ENCODE measurements around the gene KIF5C. TPM values are rescaled to one million over a fixed set of nuclear protein-coding genes. Genes with fewer than 3 reads are reported as not detected.

Gene KIF5C
- polyA plus RNA-seq, 1 experiment, result 0.17 TPM

GRCh38 chr2:148913061-148913460 lies 38.0 kb downstream of the KIF5C start:
- H3K27me3 ChIP-seq (ENCODE audit: control insufficient read depth, insufficient read depth, low read length), result no peaks in the 10 kb centered on the region
- H3K36me3 ChIP-seq (ENCODE audit: control insufficient read depth, insufficient read depth, low read length), result no peaks in the 10 kb centered on the region
- ChIA-PET CTCF (interaction anchor here (1.1 kb wide), 1 partner anchor 15 kb away, joined by 4 read pairs; no protein-coding TSS in a partner anchor), POLR2A (no interaction called here)
- TF ChIP-seq CTCF (IDR thresholded peaks at IDR 0.05; ENCODE audit: insufficient read depth, low read depth, low read length), result no peak
- no peak for DNase-seq (ENCODE audit: low read depth)
- H3K4me3 ChIP-seq (ENCODE audit: low read depth, low read length), result no peak overlapping the region

GRCh38 chr2:148913492-148913891 lies 38.5 kb downstream of the KIF5C start:
- Histone ChIP-seq H3K36me3 (ENCODE audit: control insufficient read depth, insufficient read depth, low read length) (no peaks in the 10 kb centered on the region), H3K27me3 (ENCODE audit: control insufficient read depth, insufficient read depth, low read length) (no peaks in the 10 kb centered on the region), H3K4me3 (ENCODE audit: low read depth, low read length) (no peak overlapping the region)
- no peak for TF ChIP-seq CTCF (IDR thresholded peaks at IDR 0.05; ENCODE audit: insufficient read depth, low read depth, low read length)
- no peak for DNase-seq (ENCODE audit: low read depth)
- POLR2A ChIA-PET, result no interaction called here
- CTCF ChIA-PET, result interaction anchor here (1.1 to 1.4 kb wide), 2 partner anchors 10 to 14 kb away, joined by 3 to 4 read pairs; no protein-coding TSS in a partner anchor

GRCh38 chr2:148914463-148914862 lies 39.4 kb downstream of the KIF5C start:
- POLR2A ChIA-PET, result no interaction called here
- no peak overlapping the region for H3K4me3 ChIP-seq (ENCODE audit: low read depth, low read length)
- CTCF ChIA-PET, result interaction anchor here (1.4 kb wide), 1 partner anchor 9 kb away, joined by 3 read pairs; no protein-coding TSS in a partner anchor
- no peaks in the 10 kb centered on the region for H3K27me3 ChIP-seq (ENCODE audit: control insufficient read depth, insufficient read depth, low read length)
- TF ChIP-seq CTCF (IDR thresholded peaks at IDR 0.05; ENCODE audit: insufficient read depth, low read depth, low read length), result no peak
- H3K36me3 ChIP-seq (ENCODE audit: control insufficient read depth, insufficient read depth, low read length), result no peaks in the 10 kb centered on the region
- no peak for DNase-seq (ENCODE audit: low read depth)

GRCh38 chr2:148917431-148917830 lies 42.4 kb downstream of the KIF5C start:
- ChIA-PET POLR2A (no interaction called here), CTCF (no interaction called here)
- Histone ChIP-seq H3K27me3 (ENCODE audit: control insufficient read depth, insufficient read depth, low read length) (peaks cover 2% of the 10 kb centered on the region), H3K36me3 (ENCODE audit: control insufficient read depth, insufficient read depth, low read length) (no peaks in the 10 kb centered on the region), H3K4me3 (ENCODE audit: low read depth, low read length) (no peak overlapping the region)
- TF ChIP-seq CTCF (IDR thresholded peaks at IDR 0.05; ENCODE audit: insufficient read depth, low read depth, low read length), result no peak
- no peak for DNase-seq (ENCODE audit: low read depth)

GRCh38 chr2:148918554-148918953 lies 43.5 kb downstream of the KIF5C start:
- ChIA-PET POLR2A (no interaction called here), CTCF (interaction anchor here (1.0 kb wide), 1 partner anchor 8 kb away, joined by 3 read pairs; no protein-coding TSS in a partner anchor)
- Histone ChIP-seq H3K4me3 (ENCODE audit: low read depth, low read length) (no peak overlapping the region), H3K36me3 (ENCODE audit: control insufficient read depth, insufficient read depth, low read length) (no peaks in the 10 kb centered on the region), H3K27me3 (ENCODE audit: control insufficient read depth, insufficient read depth, low read length) (peaks cover 2% of the 10 kb centered on the region)
- no peak for TF ChIP-seq CTCF (IDR thresholded peaks at IDR 0.05; ENCODE audit: insufficient read depth, low read depth, low read length)
- no peak for DNase-seq (ENCODE audit: low read depth)
